ENCODE data around the gene PREX1.
"Not testable (repeated sequence)": the region's sequence is repeated elsewhere in the genome, so short reads cannot be mapped to it uniquely, and the experiment has no call there.

GRCh38 chr20:48812114-48812513, 15.7 kb downstream of the PREX1 start:
- TF ChIP-seq POLR2A (IDR thresholded peaks at IDR 0.05; ENCODE audit: low read length); GATA1 (IDR thresholded peaks at IDR 0.05; ENCODE audit: low read depth, low read length): not testable (repeated sequence)

Data from erythroblast (primary cell).